Colonic mucosa (tissue), 4 donors: ENCODE results near the gene CAMKK2. TPM values are rescaled to one million over a fixed set of nuclear protein-coding genes. Genes with fewer than 3 reads are reported as not detected.

Experiments used
- DNase-seq: peaks from one replicate; pipeline ENCODE4 v3.0.0-alpha.2; 2020
- H3K27ac ChIP-seq: fragments of 200-600 bp; one replicate; pipeline ENCODE4 v1.8.0; 2021
- H3K27me3 ChIP-seq: fragments of 200-600 bp; one replicate; pipeline ENCODE4 v1.8.0; 2021
- H3K36me3 ChIP-seq: fragments of 200-600 bp; one replicate; pipeline ENCODE4 v1.8.0; 2021
- H3K4me1 ChIP-seq: fragments of 200-600 bp; one replicate; pipeline ENCODE4 v1.8.0; 2021; ENCODE audit warnings: mild to moderate bottlenecking
- H3K4me3 ChIP-seq: fragments of 200-600 bp; one replicate; pipeline ENCODE4 v1.8.0; 2021
- H3K9ac ChIP-seq, 2 donors: one replicate each; pipeline ENCODE4 v1.7.0; 2013; ENCODE audit warnings: control low read depth in 2 of 2, low read depth in 2 of 2, low read length in 2 of 2
- H3K9me3 ChIP-seq: fragments of 200-600 bp; one replicate; pipeline ENCODE4 v1.8.0; 2021
- CTCF ChIP-seq: fragments of 200-600 bp; IDR thresholded peaks from one replicate; pipeline ENCODE4 v1.8.0; 2022; ENCODE audit warnings: antibody characterized with exemption, mild to moderate bottlenecking
- intact Hi-C: fragments of 100-400 bp; cut with DNase I; formaldehyde crosslinking; loops from one replicate; pipeline ENCODE4 v1.14.1; 2022
- total RNA-seq, 2 donors: library from RNA; stranded (reverse); fragmentation: NEBNext Ultra II Directional in 1 of 2; extraction: Animal tissue kit (Norgen Biotek cat#: 25700) in 1 of 2; gene quantifications; one replicate each; pipeline ENCODE4 v1.2.1, GENCODE V29; 2021
- donor health status: healthy.
- donor health status: DM: no; HTN: no; CAD: no.
- donor health status: DM: no; HTN: no; CAD: no.

The CAMKK2 gene
- total RNA-seq, 2 donors from 2014 or later, result 34.3 to 44.0 TPM

GRCh38 chr12:121239351-121240061 lies 57.0 kb downstream of the CAMKK2 start:
- H3K27ac ChIP-seq, result peak overlapping the region; percentile 12

GRCh38 chr12:121238604-121239350 lies 57.7 kb downstream of the CAMKK2 start:
- intact Hi-C loops, result no loop called here
- Histone ChIP-seq H3K27ac (no peak overlapping the region), H3K27me3 (no peaks in the 10 kb centered on the region), H3K9ac (no peak overlapping the region), H3K36me3 (peaks cover 2% of the 10 kb centered on the region), H3K9me3 (no peaks in the 10 kb centered on the region), H3K4me1 (no peaks in the 10 kb centered on the region), H3K4me3 (no peak overlapping the region)
- TF ChIP-seq CTCF, result no peak
- DNase-seq, result no peak

More at GRCh38 chr12:121239351-121240061, 57.0 kb downstream of the CAMKK2 start:
- no peak for DNase-seq
- TF ChIP-seq CTCF, result no peak
- H3K4me1 ChIP-seq, result no peaks in the 10 kb centered on the region
- H3K9ac ChIP-seq, result no peak overlapping the region
- no peaks in the 10 kb centered on the region for H3K27me3 ChIP-seq
- H3K9me3 ChIP-seq, result no peaks in the 10 kb centered on the region
- no peaks in the 10 kb centered on the region for H3K36me3 ChIP-seq
- intact Hi-C loops, result no loop called here
- no peak overlapping the region for H3K4me3 ChIP-seq

- H3K4me1 ChIP-seq, result no peaks in the 10 kb centered on the region
- H3K9ac ChIP-seq, result no peak overlapping the region
- peaks cover 9% of the 10 kb centered on the region for H3K36me3 ChIP-seq
- DNase-seq, result no peak
- intact Hi-C loops, result no loop called here
- no peak overlapping the region for H3K4me3 ChIP-seq
- H3K9me3 ChIP-seq, result no peaks in the 10 kb centered on the region
- no peak overlapping the region for H3K27ac ChIP-seq
- TF ChIP-seq CTCF, result no peak
- H3K27me3 ChIP-seq, result no peaks in the 10 kb centered on the region
Measured at GRCh38 chr12:121238086-121238485, 58.4 kb downstream of the CAMKK2 start.

GRCh38 chr12:121237415-121237814 lies 59.1 kb downstream of the CAMKK2 start:
- H3K36me3 ChIP-seq, result peaks cover 12% of the 10 kb centered on the region
- DNase-seq, result no peak
- no peaks in the 10 kb centered on the region for H3K4me1 ChIP-seq
- no peak overlapping the region for H3K27ac ChIP-seq
- no peaks in the 10 kb centered on the region for H3K27me3 ChIP-seq
- no peak overlapping the region for H3K4me3 ChIP-seq
- intact Hi-C loops, result no loop called here
- no peaks in the 10 kb centered on the region for H3K9me3 ChIP-seq
- TF ChIP-seq CTCF, result no peak
- no peak overlapping the region for H3K9ac ChIP-seq

GRCh38 chr12:121236776-121237175 lies 59.7 kb downstream of the CAMKK2 start:
- H3K4me3 ChIP-seq, result no peak overlapping the region
- intact Hi-C loops, result no loop called here
- no peak for TF ChIP-seq CTCF
- H3K9me3 ChIP-seq, result no peaks in the 10 kb centered on the region
- no peaks in the 10 kb centered on the region for H3K27me3 ChIP-seq
- DNase-seq, result no peak
- H3K4me1 ChIP-seq, result no peaks in the 10 kb centered on the region
- H3K27ac ChIP-seq, result no peak overlapping the region
- H3K36me3 ChIP-seq, result peaks cover 12% of the 10 kb centered on the region
- H3K9ac ChIP-seq, result no peak overlapping the region
